Fibroblast of peridontal ligament (primary cell): ENCODE data around the gene OR10H4.
"Not testable (repeated sequence)": the region's sequence is repeated elsewhere in the genome, so short reads cannot be mapped to it uniquely, and the experiment has no call there.

Source experiments
- DNase-seq: peaks from one replicate; pipeline ENCODE4 v3.0.0-alpha.2; 2010; ENCODE audit errors: extremely low read depth

The OR10H4 gene

DNA sequence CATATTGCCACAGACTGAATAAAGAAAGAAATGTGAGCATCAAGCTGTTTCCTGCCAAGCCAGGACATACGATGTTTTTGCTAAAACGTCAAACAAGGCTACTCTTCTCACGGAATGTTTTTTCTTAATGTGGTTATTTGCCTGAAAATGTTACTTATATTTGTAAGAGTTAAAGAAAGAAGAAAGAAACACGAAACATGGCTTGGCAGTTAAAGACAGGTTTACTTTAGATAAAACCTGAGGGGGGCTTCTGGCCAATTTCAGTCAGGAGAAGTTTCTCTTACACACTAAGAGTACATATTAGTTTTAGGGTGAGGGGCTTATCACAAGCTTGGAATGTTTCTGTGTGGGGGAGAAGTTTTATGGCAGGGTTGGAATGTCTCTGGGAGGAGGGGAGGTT is 4.4 kb upstream of the OR10H4 start:
- no peak for DNase-seq

DNA sequence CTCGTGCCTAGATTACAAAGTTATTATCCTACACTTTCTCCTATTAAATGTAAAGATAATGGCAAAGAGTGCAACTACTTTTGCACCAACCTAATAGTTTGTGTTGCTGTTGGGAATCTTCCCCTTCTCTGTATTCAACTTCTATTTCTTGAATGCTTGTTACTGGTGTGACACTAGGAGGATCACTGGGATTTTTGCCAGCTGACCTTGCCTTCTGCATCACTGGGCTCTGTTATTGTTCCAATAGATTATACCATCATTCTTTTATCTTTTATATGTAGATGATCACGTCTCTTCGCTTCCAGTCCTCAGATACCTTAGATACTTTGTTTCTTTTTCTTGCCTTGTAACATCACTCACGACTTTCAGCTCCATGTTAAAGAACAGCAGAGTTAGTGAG is 3.5 kb upstream of the OR10H4 start:
- no peak for DNase-seq

DNA sequence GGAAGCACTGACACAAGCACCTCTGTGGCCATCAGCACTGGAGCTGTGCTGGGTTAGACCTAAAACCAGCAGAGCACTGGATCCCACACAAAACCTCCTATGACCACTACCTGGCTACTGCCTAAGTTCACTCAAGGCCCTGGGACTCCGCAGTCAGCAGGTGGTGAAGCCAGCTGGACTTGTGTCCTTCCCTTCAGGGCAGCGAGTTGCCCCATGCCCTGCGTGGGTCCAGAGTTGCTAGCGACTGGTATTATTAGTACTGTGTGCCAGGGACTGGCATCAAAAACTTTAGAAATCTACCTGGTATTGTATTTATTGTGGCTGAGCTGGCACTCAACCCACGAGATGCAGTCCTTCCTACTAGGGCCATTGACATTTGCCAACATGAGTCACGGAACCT is 6.0 kb downstream of the OR10H4 start:
- no peak for DNase-seq

DNA sequence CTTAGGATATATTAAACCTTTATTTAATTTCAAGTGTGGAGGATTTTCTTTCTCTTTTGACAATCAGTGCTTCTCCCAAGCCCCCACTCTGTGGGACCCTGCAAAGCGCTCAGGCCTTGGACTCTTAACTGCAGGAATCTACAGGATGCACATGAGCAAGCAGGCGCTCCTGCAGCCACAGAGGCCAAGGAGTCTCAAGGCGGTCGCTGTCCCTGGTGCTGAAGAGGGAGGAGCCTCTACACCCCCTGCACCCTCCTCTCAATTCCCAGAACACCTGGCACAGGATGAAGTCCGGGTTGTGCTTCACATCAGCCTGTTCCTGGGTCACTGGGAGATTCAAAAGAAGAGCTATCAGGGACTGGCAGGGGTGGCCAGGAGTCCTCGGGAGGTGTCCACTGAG is 13.5 kb downstream of the OR10H4 start:
- DNase-seq: no peak

DNA sequence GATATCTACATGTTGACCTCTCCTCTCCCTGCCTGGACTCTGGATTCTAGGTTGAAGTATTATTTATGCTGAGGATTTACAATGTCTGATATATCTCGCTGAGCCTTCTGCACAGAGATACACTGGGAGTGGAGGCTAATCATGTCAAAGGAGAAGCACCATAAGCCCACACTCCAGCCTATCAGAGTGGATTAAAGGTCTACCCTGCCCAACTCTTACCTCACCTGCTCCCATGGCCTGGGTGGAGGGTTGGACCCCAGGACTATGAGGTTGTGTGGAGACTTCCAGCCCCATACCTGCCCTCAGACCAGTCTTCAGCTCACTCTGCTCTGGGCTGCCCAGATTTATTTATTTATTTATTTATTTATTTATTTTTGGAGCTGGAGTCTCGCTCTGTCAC is 15.4 kb downstream of the OR10H4 start:
- DNase-seq: no peak

DNA sequence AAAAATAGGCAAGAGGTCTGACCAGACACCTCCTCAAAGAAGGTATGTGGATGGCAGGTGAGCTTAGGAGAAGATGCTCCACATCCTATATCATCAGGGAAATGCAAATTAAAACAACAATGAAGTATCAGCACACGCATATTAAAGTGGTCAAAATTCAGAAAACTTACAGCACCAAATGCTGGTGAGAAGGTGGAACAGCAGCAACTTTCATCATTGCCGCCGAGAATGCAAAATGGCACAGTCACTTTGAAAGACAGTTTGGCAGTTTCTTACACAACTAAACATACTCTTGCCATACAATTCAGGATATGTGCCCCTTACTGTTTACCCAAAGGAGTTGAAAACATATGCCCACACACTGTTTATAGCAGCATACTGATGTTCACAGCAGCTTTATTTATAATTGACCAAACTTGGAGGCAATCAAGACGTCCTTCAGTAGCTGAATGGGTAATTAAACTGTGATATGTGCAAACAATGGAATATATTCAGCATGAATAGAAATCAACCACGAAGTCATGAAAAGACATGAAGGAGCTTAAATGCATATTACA is 22.5 kb downstream of the OR10H4 start:
- DNase-seq: no peak

DNA sequence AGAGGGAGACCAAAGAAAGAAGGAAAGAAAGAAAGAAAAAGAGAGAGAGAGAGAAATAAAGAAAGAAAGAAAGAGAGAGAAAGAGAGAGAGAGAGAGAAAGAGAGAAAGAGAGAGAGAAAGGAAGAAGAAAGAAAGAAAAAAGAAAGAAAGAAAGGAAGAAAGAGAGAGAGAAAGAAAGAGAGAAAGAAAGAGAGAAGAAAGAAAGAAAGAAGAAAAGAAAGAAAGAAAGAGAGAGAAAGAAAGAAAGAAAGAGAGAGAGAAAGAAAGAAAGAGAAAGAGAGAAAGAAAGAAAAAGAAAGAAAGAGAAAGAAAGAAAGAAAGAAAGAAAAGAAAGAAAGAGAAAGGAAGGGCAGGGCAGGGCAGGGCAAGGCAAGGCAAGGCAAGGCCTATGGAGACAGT is 23.2 kb downstream of the OR10H4 start:
- DNase-seq: not testable (repeated sequence)

DNA sequence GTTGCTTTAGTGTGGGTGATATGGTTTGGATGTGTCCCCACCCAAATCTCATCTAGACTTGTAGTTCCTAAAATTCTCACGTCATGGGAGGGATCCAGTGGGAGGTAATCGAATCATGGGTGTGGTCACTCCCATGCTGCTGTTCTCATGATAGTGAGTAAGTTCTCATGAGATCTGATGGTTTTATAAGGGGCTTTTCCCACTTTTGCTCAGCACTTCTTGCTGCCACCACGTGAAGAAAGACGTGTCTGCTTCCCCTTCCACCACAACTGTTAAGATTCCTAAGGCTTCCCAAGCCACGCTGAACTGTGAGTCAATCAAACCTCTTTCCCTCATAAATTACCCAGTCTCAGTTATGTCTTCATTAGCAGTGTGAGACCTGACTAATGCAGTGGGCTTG is 26.0 kb downstream of the OR10H4 start:
- DNase-seq: no peak

DNA sequence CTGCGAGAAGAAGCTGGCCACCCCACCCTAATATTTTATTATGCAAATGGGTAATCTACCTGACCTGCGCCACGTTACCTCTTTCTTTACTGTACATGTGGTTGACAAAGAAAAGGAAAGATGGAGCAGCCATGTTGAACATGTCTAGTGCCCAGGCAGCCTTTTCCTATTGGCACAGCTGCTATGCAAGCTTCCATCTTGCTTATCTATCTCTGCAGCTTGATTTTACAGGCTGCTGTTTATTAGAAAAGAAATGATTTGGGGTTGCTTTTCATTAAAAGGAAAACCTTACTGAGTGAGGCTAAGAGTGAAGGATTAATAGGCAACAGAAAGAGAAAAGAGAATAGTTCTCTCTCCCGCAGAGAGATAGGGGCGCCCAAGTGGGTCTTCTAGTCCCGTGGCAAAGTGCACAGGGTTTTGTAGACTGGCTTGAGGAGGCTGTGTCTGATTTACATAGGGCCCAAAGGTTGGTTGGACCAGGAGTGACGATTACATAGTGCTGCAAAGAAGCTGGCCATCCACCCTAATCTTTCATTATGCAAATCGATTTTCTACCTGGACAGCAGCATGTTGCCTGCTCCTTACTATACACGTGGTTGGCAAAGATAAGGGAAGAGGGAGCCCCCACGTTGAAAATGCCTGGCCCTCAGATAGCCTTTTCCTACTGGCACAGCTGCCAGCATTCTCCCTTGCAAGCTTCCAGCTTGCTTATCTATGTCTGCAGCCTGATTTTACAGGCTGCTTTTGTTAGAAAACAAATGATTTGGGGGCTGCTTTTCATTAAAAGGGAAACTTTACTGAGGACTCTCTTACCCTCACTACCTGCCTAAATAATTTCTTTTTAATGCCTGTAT is 28.3 kb downstream of the OR10H4 start:
- DNase-seq: no peak

DNA sequence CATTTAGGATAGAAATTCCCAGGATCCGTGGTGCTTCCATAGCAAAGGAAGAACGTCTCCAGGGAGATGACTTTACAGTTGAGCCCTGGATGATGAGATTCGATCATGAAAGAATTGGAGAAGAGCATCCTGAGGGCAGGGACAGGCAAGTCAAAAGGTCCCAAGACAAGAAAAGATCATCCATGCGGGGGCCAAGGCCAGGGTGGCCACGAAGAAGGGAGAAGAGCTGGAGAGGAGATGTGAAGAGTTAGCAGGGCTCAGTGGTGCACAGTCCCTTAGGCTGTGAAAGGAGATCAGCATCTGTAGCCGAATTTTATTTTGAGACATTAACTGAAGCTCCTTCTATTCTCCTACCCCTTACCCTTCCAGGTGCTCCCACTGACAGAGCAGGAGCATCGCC is 28.9 kb downstream of the OR10H4 start:
- DNase-seq: no peak

DNA sequence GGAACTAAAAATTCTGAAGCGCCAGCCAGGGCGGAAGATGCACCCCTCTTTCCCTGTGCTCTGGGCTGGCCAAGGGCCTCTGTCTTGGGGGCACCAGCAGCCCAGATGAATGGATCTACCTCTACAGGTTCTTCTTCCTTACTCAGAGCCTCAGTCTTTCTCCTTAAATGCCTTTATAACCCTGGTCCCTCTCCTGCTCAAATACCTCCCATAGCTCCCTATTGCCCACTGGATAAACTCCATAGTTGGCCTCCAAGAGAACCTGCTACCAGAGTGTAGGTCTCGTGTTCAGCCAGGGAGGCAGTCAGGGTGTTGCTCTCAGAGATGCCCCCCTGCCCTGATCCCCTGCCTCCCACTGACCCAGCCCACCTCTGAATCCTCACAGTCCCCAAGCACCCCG is 30.5 kb downstream of the OR10H4 start:
- DNase-seq: no peak

DNA sequence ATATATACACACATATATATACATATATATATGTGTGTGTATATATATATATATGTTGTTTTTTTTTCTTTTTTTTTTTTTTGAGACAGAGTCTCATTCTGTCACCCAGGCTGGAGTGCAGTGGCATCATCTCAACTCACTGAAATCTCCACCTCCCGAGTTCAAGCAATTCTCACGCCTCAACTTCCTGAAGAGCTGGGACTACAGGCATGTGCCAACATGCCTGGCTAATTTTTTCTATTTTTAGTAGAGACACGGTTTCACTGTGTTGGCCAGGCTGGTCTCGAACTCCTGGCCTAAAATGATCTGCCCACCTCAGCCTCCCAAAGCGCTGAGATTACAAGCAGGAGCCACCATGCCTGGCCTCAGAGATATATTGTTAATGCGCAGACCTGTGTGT is 37.0 kb downstream of the OR10H4 start:
- not testable (repeated sequence) for DNase-seq

DNA sequence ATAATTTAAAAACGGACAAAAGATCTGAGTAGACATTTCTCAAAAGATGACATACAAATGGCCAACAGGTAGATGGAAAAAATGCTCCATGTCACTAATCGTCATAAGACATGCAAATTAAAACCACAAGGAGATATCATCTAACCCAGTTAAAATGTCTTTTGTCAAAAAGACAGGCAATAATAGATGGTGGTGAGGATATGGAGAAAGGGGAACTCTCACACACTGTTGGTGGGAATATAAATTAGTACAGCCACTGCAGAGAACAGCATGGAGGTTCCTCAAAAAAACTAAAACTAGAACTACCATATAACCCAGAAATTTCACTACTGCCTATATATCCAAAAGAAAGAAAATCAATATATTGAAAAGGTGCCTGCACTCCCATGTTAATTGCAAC is 37.9 kb downstream of the OR10H4 start:
- DNase-seq: no peak

DNA sequence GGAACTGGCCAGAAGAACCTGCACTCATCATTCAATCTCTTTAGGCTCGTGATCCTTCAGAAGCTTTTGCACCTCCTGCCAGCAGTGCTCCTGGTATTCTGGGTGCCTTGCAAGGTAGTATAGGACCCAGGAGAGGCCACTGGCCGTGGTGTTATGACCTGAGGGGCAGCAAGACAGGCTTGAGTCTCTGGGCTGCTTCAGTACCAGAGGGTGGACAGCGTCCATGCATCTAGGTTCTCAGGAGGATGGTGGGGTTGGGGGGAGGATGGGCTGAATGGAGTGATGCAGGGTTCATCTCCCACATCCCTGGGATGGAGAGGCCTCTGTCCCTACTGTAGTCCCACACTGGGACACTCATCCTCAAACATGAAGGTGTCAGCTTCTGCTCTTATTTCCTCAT is 41.1 kb downstream of the OR10H4 start:
- no peak for DNase-seq

DNA sequence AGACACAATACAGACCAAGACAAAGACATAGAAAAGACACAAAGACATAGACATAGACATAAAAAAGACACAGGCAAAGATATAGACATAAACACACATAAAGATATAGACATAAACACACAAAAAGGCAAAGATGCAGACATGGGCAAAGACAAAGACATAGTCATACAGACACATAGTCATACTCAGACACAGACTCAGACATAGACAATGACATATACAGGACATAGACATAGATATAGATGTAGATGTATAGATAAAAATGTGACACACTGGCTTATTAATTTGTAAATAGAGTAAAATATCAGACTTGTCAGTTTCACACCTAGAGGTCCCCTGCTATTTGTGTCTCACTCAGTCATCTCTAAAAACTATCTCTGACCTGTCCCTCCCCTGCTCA is 42.8 kb downstream of the OR10H4 start:
- no peak for DNase-seq

DNA sequence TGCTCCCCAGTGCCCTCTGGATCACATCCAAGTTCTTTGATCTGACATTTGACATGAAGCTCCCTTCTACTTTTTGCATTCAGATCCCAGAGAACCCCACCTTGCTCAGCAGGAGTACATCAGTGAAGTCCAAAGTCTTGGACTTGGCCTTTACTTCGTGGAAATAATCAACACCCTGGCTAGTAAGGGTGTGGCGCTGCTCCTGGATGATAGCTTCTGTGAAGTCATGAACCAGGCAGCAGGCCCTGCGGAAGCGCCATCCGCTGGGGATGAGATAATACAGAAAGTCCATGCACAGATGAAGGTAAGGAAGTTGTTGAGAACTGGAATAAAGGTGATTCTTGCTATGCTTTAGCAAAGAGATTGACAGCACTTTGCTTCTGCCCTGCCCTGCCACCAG is 43.2 kb downstream of the OR10H4 start:
- DNase-seq: no peak

DNA sequence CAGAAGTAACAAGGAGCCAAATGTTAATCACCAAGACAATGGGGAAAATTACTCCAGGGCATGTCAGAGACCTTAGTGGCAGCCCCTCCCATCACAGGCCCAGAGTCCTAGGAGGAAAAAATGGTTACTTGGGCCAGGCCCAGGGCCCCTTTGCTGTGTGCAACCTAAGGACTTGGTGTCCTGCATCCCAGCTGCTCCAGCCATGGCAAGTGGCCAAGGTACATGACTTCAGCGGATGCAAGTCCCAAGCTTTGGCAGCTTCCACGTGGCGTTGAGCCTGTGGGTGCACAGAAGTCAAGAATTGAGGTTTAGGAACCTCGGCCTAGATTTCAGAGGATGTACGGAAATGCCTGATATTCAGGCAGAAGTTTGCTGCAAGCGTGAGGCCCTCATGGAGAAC is 46.7 kb downstream of the OR10H4 start:
- no peak for DNase-seq

DNA sequence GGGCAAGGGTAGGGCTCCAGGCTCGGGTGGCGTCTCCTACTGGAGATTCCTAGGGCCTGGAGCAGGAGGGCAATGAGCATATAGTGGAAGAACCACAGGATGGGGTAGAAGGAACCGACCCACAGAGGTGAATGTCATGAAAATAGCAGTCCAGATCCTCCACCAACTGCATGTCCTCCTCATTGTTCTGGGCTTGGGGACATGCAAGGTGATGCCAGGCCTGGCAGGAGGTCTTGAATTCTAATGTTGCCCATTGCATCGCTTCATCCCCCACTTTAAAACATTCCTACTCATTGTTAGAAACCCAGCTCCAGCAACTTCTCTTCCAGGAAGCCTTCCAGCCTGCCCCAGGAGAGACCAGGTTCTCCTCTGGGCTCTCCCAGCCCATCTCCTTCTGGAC is 49.4 kb downstream of the OR10H4 start:
- no peak for DNase-seq
